ENCODE data around the gene UGT8. TPM values are rescaled to one million over a fixed set of nuclear protein-coding genes. Genes with fewer than 3 reads are reported as not detected.

UGT8 gene
- total and polyA plus RNA-seq, 4 donors, result not detected

- no peaks in the 10 kb centered on the region for H3K27me3 ChIP-seq (ENCODE audit: control insufficient read depth in 4 of 4, insufficient read depth in 4 of 4, low read length in 3 of 4)
- no peak for TF ChIP-seq JUND (IDR thresholded peaks at IDR 0.05)
- no peak for TF ChIP-seq EGR1 (IDR thresholded peaks at IDR 0.05; ENCODE audit: low read depth in 2 of 2)
- TF ChIP-seq, protein P1, sequence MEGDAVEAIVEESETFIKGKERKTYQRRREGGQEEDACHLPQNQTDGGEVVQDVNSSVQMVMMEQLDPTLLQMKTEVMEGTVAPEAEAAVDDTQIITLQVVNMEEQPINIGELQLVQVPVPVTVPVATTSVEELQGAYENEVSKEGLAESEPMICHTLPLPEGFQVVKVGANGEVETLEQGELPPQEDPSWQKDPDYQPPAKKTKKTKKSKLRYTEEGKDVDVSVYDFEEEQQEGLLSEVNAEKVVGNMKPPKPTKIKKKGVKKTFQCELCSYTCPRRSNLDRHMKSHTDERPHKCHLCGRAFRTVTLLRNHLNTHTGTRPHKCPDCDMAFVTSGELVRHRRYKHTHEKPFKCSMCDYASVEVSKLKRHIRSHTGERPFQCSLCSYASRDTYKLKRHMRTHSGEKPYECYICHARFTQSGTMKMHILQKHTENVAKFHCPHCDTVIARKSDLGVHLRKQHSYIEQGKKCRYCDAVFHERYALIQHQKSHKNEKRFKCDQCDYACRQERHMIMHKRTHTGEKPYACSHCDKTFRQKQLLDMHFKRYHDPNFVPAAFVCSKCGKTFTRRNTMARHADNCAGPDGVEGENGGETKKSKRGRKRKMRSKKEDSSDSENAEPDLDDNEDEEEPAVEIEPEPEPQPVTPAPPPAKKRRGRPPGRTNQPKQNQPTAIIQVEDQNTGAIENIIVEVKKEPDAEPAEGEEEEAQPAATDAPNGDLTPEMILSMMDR (IDR thresholded peaks at IDR 0.05; ENCODE audit: low read depth, low read length, missing input control), result no peak
- no peak for TF ChIP-seq HNF4A (conservative IDR thresholded peaks at IDR 0.05)
- no peak for TF ChIP-seq NR2F2 (IDR thresholded peaks at IDR 0.05)
- TF ChIP-seq, protein P2, sequence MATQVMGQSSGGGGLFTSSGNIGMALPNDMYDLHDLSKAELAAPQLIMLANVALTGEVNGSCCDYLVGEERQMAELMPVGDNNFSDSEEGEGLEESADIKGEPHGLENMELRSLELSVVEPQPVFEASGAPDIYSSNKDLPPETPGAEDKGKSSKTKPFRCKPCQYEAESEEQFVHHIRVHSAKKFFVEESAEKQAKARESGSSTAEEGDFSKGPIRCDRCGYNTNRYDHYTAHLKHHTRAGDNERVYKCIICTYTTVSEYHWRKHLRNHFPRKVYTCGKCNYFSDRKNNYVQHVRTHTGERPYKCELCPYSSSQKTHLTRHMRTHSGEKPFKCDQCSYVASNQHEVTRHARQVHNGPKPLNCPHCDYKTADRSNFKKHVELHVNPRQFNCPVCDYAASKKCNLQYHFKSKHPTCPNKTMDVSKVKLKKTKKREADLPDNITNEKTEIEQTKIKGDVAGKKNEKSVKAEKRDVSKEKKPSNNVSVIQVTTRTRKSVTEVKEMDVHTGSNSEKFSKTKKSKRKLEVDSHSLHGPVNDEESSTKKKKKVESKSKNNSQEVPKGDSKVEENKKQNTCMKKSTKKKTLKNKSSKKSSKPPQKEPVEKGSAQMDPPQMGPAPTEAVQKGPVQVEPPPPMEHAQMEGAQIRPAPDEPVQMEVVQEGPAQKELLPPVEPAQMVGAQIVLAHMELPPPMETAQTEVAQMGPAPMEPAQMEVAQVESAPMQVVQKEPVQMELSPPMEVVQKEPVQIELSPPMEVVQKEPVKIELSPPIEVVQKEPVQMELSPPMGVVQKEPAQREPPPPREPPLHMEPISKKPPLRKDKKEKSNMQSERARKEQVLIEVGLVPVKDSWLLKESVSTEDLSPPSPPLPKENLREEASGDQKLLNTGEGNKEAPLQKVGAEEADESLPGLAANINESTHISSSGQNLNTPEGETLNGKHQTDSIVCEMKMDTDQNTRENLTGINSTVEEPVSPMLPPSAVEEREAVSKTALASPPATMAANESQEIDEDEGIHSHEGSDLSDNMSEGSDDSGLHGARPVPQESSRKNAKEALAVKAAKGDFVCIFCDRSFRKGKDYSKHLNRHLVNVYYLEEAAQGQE (IDR thresholded peaks at IDR 0.05), result no peak
- TF ChIP-seq SP1 (IDR thresholded peaks at IDR 0.05), result no peak
- TF ChIP-seq GABPA (IDR thresholded peaks at IDR 0.05 in 1 of 2, conservative IDR thresholded peaks at IDR 0.05 in 1 of 2), result no peak
- no peak for TF ChIP-seq FOXA1 (IDR thresholded peaks at IDR 0.05)
- no peak for TF ChIP-seq ATF3 (IDR thresholded peaks at IDR 0.05)
- TF ChIP-seq, protein P3, sequence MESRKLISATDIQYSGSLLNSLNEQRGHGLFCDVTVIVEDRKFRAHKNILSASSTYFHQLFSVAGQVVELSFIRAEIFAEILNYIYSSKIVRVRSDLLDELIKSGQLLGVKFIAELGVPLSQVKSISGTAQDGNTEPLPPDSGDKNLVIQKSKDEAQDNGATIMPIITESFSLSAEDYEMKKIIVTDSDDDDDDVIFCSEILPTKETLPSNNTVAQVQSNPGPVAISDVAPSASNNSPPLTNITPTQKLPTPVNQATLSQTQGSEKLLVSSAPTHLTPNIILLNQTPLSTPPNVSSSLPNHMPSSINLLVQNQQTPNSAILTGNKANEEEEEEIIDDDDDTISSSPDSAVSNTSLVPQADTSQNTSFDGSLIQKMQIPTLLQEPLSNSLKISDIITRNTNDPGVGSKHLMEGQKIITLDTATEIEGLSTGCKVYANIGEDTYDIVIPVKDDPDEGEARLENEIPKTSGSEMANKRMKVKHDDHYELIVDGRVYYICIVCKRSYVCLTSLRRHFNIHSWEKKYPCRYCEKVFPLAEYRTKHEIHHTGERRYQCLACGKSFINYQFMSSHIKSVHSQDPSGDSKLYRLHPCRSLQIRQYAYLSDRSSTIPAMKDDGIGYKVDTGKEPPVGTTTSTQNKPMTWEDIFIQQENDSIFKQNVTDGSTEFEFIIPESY (IDR thresholded peaks at IDR 0.05), result no peak
- TF ChIP-seq RXRA (IDR thresholded peaks at IDR 0.05), result no peak
- TF ChIP-seq FOXA2 (IDR thresholded peaks at IDR 0.05), result no peak
- no peak for TF ChIP-seq YY1 (IDR thresholded peaks at IDR 0.05)
- TF ChIP-seq HNF4G (IDR thresholded peaks at IDR 0.05), result no peak
- H3K4me3 ChIP-seq (ENCODE audit: low read depth in 1 of 3, low read length in 3 of 3), result no peak overlapping the region
- H3K9me3 ChIP-seq (ENCODE audit: control insufficient read depth in 4 of 4, low read length in 3 of 4), result no peaks in the 10 kb centered on the region
- no peak overlapping the region for H3K27ac ChIP-seq (ENCODE audit: low read depth in 1 of 2, low read length in 2 of 2)
- WGBS, result 63% methylated on average over 3 of the region's 3 CpGs
- no peaks in the 10 kb centered on the region for H3K36me3 ChIP-seq (ENCODE audit: control insufficient read depth in 4 of 4, insufficient read depth in 3 of 4, low read depth in 1 of 4, low read length in 3 of 4)
- no peaks in the 10 kb centered on the region for H3K4me1 ChIP-seq (ENCODE audit: control insufficient read depth in 4 of 4, insufficient read depth in 4 of 4, low read length in 3 of 4)
- DNase-seq (ENCODE audit: low spot score), result no peak
- H3K9ac ChIP-seq (ENCODE audit: low read depth in 1 of 2, low read length in 2 of 2), result no peak overlapping the region
These were observed 94.4 kb downstream of the UGT8 start for GRCh38 chr4:114692958-114693357.

DNA sequence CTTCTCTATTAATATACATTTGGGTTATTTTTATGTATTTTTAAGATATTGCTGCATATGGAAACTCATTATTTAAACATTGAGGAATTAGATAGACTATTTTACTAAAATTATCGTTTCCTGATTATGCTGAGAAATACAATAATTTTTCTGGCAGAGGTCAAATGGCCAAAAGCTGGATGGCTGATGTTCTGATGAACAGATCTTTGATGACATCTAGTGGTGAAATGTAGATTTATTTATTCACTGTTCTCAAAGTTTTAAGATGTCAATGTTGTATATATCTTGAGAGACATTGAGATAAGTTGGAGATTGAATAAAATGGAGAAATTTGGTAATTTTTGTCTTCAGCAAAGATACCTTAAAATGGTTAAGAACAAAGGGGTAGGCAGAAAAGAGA, 96.2 kb downstream of the UGT8 start:
- 2% methylated on average over 1 of the region's 1 CpG for WGBS
- no peak overlapping the region for H3K9ac ChIP-seq (ENCODE audit: low read depth in 1 of 2, low read length in 2 of 2)
- TF ChIP-seq NR2F2 (IDR thresholded peaks at IDR 0.05) (no peak), RAD21 (IDR thresholded peaks at IDR 0.05) (peak; percentile 80 to 84), EGR1 (IDR thresholded peaks at IDR 0.05; ENCODE audit: low read depth in 2 of 2) (no peak), TAF1 (conservative IDR thresholded peaks at IDR 0.05) (no peak), HNF4A (conservative IDR thresholded peaks at IDR 0.05) (no peak)
- TF ChIP-seq, protein P3 (IDR thresholded peaks at IDR 0.05), result no peak
- TF ChIP-seq, protein P4, sequence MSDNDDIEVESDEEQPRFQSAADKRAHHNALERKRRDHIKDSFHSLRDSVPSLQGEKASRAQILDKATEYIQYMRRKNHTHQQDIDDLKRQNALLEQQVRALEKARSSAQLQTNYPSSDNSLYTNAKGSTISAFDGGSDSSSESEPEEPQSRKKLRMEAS (IDR thresholded peaks at IDR 0.05), result no peak
- TF ChIP-seq, protein P1 (IDR thresholded peaks at IDR 0.05; ENCODE audit: low read depth, low read length, missing input control), result peak; percentile 56
- no peak for DNase-seq (ENCODE audit: low spot score)
- no peak overlapping the region for H3K27ac ChIP-seq (ENCODE audit: low read depth in 1 of 2, low read length in 2 of 2)
- no peaks in the 10 kb centered on the region for H3K9me3 ChIP-seq (ENCODE audit: control insufficient read depth in 4 of 4, low read length in 3 of 4)
- H3K27me3 ChIP-seq (ENCODE audit: control insufficient read depth in 4 of 4, insufficient read depth in 4 of 4, low read length in 3 of 4), result no peaks in the 10 kb centered on the region
- H3K36me3 ChIP-seq (ENCODE audit: control insufficient read depth in 4 of 4, insufficient read depth in 3 of 4, low read depth in 1 of 4, low read length in 3 of 4), result no peaks in the 10 kb centered on the region
- no peaks in the 10 kb centered on the region for H3K4me1 ChIP-seq (ENCODE audit: control insufficient read depth in 4 of 4, insufficient read depth in 4 of 4, low read length in 3 of 4)
- no peak overlapping the region for H3K4me3 ChIP-seq (ENCODE audit: low read depth in 1 of 3, low read length in 3 of 3)

Measured in liver (tissue), 9 donors.